ENCODE data around the gene GREM1.

DNA sequence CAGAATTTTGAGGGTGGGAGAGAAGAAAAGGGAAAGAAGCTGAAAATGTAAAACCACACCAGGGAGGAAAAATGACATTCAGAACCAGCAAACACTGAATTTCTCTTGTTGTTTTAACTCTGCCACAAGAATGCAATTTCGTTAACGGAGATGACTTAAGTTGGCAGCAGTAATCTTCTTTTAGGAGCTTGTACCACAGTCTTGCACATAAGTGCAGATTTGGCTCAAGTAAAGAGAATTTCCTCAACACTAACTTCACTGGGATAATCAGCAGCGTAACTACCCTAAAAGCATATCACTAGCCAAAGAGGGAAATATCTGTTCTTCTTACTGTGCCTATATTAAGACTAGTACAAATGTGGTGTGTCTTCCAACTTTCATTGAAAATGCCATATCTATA lies 15.5 kb downstream of the GREM1 start:
- no peak for TF ChIP-seq CTCF (conservative IDR thresholded peaks at IDR 0.05 in 1 of 2, IDR thresholded peaks at IDR 0.05 in 1 of 2; ENCODE audit: low read depth in 1 of 2, low read length in 2 of 2)
- no peak for TF ChIP-seq EZH2 (IDR thresholded peaks at IDR 0.05; ENCODE audit: low read length, missing control alignments)
